ENCODE results near the gene CACNA2D1. TPM values are rescaled to one million over a fixed set of nuclear protein-coding genes. Genes with fewer than 3 reads are reported as not detected.

CACNA2D1 gene
- total RNA-seq, 1 experiment from 2014 or later: 36.2 TPM

DNA sequence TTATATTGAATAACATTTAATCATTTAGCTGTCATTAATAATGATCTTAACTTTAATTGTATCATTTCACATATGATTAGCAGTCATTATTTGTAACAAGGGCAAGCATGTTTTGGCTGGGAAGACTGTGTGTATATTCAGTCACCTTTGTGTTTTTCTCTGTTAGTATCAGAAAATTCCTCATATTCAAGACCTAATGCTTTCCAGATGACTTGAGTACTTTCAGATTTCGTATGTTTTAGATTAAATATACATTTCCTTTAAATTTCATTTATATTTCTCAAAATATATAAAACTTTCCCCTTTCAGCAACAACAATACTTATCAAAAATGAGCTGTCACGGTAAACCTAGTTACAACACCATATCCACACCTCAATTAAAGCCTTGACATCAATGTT, 6.3 kb upstream of the CACNA2D1 start:
- H4K20me1 ChIP-seq (ENCODE audit: control insufficient read depth, insufficient read depth, insufficient read length): no peaks in the 10 kb centered on the region
- H3K56ac ChIP-seq (ENCODE audit: insufficient read length, low read depth, low read length): no peak overlapping the region
- H3K9ac ChIP-seq (ENCODE audit: extremely low read depth, insufficient read length, low read length): no peak overlapping the region
- DNase-seq: no peak
- no peak overlapping the region for H3K27ac ChIP-seq (ENCODE audit: insufficient read length, low read depth, low read length)
- H3K4me1 ChIP-seq (ENCODE audit: insufficient read depth, low read length): 0 out of 2 replicates have a peak, but pooled peaks cover 2% of the 10 kb centered on the region
- no peak overlapping the region for H3T11ph ChIP-seq (ENCODE audit: low read length)
- H3K9me3 ChIP-seq (ENCODE audit: control insufficient read depth, low read depth, low read length): no peaks in the 10 kb centered on the region
- no peak overlapping the region for H4K5ac ChIP-seq (ENCODE audit: insufficient read length, low read depth, low read length)
- no peak overlapping the region for H3K4me2 ChIP-seq (ENCODE audit: insufficient read depth, insufficient read length, low read length)
- TF ChIP-seq, protein P1, sequence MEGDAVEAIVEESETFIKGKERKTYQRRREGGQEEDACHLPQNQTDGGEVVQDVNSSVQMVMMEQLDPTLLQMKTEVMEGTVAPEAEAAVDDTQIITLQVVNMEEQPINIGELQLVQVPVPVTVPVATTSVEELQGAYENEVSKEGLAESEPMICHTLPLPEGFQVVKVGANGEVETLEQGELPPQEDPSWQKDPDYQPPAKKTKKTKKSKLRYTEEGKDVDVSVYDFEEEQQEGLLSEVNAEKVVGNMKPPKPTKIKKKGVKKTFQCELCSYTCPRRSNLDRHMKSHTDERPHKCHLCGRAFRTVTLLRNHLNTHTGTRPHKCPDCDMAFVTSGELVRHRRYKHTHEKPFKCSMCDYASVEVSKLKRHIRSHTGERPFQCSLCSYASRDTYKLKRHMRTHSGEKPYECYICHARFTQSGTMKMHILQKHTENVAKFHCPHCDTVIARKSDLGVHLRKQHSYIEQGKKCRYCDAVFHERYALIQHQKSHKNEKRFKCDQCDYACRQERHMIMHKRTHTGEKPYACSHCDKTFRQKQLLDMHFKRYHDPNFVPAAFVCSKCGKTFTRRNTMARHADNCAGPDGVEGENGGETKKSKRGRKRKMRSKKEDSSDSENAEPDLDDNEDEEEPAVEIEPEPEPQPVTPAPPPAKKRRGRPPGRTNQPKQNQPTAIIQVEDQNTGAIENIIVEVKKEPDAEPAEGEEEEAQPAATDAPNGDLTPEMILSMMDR (conservative IDR thresholded peaks at IDR 0.05): no peak
- H3K27ac Mint-ChIP-seq: no peak overlapping the region; a peak in 2 of 7 replicates
- no peaks in the 10 kb centered on the region for H3K9me3 Mint-ChIP-seq
- H3K4me3 Mint-ChIP-seq: no peak overlapping the region
- H4K91ac ChIP-seq (ENCODE audit: insufficient read length, low read depth, low read length): no peak overlapping the region
- no peak overlapping the region for H2BK120ac ChIP-seq (ENCODE audit: low read depth, low read length, poor library complexity, severe bottlenecking)
- peaks cover 24 to 33% of the 10 kb centered on the region in 2 experiments for H3K4me1 Mint-ChIP-seq
- H3K23me2 ChIP-seq (ENCODE audit: insufficient read length, low read depth, low read length, poor library complexity, severe bottlenecking): no peaks in the 10 kb centered on the region
- no peak overlapping the region for H2BK5ac ChIP-seq (ENCODE audit: insufficient read length, low read length)
- H3K36me3 Mint-ChIP-seq (ENCODE audit: insufficient read depth in 1 of 3, low read depth in 3 of 3): no peaks in the 10 kb centered on the region
- WGBS (ENCODE audit: extremely low coverage, insufficient read length, low lambda C conversion rate): no CpG with 5 or more reads among the region's 2 CpGs
- no peak overlapping the region for H2BK12ac ChIP-seq (ENCODE audit: insufficient read length, low read depth, low read length)
- no peak overlapping the region for H2AK5ac ChIP-seq (ENCODE audit: insufficient read length, low read length)
- H3K79me2 ChIP-seq (ENCODE audit: insufficient read depth, low read length): no peaks in the 10 kb centered on the region
- no peak overlapping the region for H3K4ac ChIP-seq (ENCODE audit: low read depth, low read length)
- H3K79me1 ChIP-seq (ENCODE audit: insufficient read depth, low read depth, low read length, poor library complexity, severe bottlenecking): no peaks in the 10 kb centered on the region
- H3K23ac ChIP-seq (ENCODE audit: insufficient read length, low read depth, low read length): no peak overlapping the region
- H2AFZ ChIP-seq (ENCODE audit: low read length): no peak overlapping the region
- no peaks in the 10 kb centered on the region for H3K27me3 ChIP-seq (ENCODE audit: insufficient read depth, low read length)
- H3K27me3 Mint-ChIP-seq (ENCODE audit: low read depth): no peaks in the 10 kb centered on the region; the same call in 1 of the 2 replicates
- H4K8ac ChIP-seq (replicated peaks; ENCODE audit: insufficient read length, low read depth, low read length): no peak overlapping the region
- no peak overlapping the region for H2BK15ac ChIP-seq (ENCODE audit: low read depth, low read length)
- no peak overlapping the region for H3K18ac ChIP-seq (ENCODE audit: insufficient read length, low read depth, low read length)
- H3K14ac ChIP-seq (ENCODE audit: insufficient read depth, low read length): no peak overlapping the region
- H2BK20ac ChIP-seq (ENCODE audit: low read depth, low read length, poor library complexity, severe bottlenecking): no peak overlapping the region
